Hematopoietic multipotent progenitor cell treated with erythropoietin and hydrocortisone succinate and interleukin-3 and kit ligand, for 17 days (in vitro differentiated cells): Measurements from ENCODE around the gene SELENOM.
"Not testable (repeated sequence)": the region's sequence is repeated elsewhere in the genome, so short reads cannot be mapped to it uniquely, and the experiment has no call there.

Experiments used
- DNase-seq: peaks from one replicate; pipeline ENCODE4 v3.0.0-alpha.2; 2015; ENCODE audit warnings: low spot score

Gene SELENOM

DNA sequence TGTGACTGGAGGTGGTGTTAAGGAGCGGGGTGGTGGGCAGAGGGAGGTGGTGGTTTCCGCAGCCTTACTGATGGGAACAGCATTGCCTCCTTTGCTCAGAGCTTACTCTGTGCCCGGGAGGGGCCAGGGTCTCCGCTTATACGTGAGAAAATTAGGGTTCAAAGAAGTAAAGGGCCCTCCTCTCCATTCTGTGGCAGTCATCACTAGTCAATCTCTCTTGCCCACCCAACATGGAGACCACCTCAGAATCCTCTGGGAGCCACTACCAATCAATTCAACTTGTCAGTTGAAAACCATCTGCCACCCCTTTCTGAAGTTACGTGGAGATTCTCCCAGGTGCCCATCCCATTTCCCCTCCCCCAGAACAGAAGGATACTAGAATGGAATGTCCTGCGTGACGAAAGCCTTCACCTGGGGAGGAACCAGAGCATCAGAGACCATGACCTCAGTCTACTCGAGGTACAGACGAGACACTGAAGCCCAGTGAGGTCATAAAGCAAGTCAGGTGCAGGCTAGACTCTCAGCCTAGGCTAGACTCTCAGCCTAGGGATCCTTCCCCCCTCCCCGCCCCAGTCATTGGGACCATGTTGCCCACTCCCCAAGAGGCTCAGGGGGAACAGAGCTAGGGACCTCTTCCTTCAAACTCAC is 2.0 kb downstream of the SELENOM start:
- DNase-seq: no peak

DNA sequence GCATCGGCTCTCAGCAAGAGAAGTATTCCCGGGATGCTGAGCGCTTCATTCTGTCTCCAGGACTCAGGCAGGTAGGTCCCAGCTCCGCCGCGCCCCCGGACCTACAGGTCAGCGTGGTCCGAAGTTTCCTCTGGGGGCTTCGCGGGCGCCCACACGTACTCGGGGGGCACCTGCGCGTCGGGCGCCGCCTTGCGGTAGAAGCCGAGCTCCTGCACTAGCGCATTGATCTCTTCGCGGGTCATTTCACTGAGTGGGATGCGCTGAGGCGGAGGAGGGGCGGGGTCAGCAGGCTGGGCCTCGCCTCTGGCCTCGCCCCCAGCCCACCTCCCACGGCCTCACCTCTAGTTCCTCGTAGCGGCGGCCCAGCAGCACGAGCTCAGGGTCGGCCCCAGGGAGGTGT is 2.5 kb downstream of the SELENOM start:
- DNase-seq: no peak

DNA sequence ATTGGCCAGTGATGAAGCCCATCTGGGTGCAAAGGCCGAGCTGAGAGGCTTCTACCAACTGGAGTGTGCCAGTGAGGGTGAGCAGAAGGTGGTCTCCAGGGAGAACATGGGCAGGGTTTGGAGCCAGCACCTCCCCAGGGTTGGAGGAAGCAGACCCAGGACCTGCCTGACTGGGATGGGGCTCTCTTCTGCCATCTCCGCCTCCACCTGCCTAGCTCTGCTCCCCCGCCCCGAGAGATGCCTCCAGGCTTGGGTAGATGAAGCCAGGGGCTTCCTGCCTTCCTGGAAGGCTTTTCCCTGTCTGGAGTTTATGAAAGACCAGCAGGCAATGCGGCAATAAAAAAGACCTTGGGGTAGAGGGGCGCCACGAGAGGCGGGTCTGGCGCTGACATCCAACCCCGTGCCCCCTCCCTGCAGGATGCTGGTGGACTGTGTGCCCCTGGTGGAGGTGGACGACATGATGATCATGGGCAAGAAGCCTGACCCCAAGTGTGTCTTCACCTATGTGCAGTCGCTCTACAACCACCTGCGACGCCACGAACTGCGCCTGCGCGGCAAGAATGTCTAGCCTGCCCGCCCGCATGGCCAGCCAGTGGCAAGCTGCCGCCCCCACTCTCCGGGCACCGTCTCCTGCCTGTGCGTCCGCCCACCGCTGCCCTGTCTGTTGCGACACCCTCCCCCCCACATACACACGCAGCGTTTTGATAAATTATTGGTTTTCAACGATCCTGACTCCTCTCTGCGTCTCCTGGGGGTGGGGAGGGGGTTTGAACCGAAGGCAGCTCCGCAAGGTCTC is 3.3 kb downstream of the SELENOM start:
- no peak for DNase-seq

DNA sequence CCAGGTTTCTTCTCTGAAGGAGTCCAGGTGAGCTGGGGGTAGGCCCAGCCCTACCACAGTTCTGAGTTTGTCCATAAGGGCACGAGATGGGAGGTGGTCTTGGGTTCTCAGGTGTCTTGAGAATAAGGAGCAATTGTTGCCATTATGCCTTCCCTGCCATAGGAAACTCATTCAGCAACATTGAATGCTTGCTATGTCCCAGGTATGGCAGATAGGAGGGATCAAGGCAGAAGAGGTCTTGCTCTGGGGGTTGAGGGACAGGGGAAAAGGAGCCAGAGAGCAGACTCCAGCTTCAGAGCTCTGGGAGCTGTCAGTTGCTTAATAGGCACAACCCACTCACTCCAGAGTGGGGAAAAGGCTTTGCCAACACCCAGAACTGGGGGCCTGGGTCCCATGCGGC is 4.3 kb downstream of the SELENOM start:
- DNase-seq: no peak

DNA sequence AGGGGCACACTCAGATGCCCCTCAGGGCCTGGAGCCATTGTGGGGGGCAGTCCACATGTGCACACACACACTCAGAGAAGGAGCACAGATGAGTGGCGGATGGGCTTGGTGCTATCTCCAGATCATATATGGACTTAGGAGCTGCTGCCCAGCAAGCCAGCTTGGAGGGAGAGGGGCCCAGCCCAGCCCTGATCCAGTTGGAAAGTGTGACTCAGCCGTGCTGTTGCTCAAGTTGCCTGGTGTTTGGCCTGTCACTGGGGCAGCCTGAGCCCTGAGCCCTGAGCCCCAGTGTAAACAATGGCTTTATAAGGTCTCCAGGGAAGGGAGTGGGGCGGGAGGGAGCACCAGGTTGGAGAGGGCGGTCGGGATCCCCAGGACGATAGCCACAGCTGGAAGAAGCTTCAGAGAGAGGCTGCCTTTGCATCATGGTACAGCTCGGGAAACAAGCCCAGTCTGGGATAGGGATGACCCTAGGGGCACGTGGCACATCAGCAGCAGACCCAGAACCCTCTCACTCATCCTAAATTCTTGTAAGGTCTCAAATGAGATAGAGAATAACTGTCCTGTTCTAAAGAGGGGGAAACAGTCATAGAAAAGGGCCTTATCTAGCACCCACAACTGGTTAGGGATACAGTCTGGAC is 4.8 kb downstream of the SELENOM start:
- no peak for DNase-seq

DNA sequence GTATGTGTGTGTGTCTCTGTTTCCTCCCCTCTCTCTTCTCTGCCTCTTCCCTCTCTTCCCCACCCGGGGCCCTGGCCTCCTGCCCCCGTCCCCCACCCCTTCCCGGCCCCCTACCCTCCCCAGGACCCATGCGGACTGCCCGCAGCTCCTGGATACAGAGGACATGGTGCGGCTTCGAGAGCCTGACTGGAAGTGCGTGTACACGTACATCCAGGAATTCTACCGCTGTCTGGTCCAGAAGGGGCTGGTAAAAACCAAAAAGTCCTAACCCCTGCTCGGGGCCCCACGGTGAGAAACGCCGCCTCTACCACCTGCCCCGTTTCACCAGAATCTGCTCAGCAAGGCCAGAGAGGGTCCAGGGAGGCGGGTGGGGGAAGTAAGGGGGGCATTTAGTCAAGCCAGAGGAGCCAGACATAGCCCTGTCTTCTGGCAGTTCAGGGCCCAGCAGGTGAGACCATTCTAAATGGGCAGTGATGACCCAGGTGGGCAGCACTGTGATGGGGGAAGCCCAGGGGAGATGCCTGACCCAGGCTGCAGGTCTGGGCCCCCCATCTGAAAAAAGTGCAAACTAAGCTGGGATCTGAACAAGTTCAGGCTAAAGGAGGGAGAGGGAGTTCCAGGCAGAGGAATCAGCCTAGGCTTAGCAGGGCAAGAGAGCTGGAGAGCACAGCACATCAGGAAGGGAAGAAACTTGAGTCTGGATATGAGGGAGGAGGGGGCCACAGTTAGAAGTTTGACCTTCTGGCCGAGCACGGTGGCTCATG is 6.4 kb downstream of the SELENOM start:
- no peak for DNase-seq

DNA sequence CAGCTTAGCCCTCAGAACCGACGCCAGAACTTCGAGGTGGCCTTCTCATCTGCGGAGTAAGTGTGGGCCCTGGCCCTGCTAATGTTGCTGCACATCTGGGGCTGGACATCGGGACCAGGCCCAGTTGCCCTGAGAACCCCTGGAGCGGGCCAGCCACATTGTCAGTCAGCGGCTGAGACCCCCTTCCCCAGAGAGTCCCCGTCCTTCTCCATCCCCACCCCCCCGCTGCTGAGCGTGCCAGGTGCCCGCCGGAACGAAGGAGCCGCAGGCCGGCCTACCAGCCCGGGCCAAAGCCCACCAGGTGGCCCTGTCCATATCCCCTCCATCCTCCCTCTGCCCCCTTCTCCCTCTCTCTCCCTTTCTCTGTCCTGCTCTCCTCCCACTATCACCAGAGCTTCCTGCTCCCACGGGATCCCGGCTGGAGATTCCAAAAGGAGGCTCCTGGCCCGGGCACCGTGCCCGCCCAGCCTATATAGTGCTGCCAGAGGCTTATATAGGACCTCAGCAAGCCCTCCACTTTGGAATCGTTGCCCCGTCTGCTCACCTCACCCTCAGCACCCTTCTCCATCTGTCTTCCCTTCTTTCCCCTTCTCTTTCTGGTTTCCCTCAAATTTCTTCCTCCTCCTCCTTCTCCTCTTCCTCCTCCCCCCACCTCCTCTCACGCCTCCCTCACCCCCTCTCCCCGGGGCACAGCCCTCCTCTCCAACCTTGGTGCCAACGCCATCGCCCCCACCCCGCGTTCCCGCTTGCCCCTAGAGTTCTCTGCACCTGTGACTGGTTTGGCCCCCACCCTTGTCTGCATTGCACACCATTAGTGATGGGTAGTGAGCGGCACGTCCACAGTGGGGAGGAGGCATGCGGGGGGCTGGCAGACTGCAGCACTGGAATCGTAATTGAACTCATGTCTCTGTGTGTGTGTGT is 7.3 kb downstream of the SELENOM start:
- no peak for DNase-seq

DNA sequence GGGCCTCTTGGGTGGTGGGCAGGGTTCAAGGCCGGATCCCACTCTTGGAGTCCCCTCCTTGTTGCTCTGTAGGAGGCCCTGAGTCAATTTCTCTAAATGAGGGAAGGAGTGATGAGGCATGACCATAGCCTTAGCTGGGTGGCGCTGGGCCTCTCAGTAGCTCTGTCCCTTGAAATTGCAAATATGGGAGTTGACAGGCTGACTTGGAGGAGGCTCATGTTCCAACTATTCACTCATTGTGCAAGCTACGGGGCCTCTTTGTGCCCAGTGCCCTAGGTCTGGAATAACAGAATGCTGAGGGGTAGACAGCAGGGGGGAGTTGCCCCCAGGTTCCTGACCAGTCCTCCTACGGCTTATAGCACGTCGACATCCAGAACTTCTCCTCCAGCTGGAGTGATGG is 8.0 kb downstream of the SELENOM start:
- DNase-seq: no peak

DNA sequence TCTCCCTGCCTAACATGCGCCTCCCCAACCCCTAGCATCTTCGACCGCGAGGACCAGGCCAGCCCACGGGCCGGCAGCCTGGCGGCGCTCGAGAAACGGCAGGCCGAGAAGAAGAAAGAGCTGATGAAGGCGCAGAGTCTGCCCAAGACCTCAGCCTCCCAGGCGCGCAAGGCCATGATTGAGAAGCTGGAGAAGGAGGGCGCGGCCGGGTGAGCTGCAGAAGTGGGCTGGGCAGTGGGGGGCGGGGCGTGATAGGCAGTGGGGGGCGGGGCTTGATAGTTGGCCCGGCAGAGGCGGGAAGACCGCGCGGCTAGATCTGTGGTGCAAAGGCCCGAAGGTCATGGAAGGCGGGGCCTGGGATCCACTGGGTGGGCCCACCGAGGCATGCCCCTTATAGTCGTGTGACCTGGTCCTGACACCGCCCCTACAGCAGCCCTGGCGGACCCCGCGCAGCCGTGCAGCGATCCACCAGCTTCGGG is 8.7 kb downstream of the SELENOM start:
- no peak for DNase-seq

DNA sequence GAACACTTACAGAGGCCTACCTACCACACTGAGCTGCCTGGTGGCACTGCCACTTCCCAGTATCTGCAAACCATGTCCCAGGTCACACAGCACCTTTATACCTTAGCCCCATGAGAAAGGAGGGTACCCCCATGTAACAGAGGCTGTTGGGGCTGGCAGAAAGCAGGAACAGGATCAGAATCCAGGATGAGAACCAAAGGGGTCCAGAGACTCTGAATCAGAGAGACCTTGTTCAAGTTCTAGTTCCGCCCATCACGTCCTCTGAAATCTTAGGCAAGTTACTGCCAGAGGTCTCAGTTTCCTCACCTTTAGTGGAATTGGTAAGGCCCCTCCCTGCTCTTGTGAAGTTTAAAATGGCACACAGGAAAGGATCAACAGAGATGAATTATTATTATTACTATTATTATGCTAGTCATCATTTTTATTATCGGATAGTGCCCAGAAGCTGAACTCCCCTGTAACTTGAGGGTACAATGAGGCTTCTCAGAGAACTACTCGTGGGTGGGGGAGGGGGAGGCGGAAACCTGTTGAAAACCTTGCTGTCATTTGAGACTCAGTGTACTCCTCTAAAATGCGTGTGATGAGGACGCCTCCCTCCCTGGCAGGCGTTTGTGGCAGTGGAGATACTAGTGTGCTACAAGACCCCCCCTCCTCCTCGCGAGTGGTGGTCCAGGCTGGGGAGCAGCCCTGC is 9.3 kb downstream of the SELENOM start:
- DNase-seq: no peak

DNA sequence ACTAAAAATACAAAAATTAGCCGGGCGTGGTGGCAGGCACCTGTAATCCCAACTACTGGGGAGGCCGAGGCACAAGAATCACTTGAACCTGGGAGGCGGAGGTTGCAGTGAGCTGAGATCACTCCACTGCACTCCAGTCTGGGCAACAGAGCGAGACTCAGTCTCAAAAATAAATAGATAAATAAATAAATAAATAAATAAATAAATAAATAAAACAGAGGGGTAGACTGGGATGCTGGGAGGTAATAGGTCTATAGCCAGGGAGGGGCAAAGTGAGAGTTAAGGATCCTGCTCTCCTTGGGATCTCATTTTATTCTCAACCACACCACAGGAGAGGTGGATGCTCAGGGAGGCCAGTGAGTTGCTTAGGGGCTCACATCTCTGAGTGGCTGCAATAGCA is 9.8 kb downstream of the SELENOM start:
- not testable (repeated sequence) for DNase-seq

DNA sequence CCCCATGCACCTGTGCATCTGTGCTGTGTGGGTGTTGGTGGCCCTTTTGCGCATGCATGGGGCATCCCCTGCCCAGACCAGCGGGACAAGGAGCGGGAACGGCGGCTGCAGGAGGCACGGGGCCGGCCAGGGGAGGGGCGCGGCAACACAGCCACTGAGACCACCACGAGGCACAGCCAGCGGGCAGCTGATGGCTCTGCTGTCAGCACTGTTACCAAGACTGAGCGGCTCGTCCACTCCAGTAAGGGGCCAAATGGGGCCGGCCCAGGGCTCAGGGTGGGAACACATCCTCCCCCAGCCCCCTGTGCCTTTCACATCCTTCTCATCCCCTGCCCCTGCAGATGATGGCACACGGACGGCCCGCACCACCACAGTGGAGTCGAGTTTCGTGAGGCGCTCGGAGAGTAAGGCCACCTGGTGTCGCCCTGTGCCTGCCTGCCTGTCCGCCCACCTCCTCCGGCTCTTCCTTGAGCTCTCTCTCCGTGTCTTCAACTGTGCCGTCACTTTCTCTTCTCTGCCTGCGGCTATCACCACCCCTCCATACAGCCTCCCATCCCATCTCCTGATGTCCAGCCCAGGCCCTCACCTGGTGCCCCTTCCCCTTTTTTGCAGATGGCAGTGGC is 10.6 kb downstream of the SELENOM start:
- no peak for DNase-seq

DNA sequence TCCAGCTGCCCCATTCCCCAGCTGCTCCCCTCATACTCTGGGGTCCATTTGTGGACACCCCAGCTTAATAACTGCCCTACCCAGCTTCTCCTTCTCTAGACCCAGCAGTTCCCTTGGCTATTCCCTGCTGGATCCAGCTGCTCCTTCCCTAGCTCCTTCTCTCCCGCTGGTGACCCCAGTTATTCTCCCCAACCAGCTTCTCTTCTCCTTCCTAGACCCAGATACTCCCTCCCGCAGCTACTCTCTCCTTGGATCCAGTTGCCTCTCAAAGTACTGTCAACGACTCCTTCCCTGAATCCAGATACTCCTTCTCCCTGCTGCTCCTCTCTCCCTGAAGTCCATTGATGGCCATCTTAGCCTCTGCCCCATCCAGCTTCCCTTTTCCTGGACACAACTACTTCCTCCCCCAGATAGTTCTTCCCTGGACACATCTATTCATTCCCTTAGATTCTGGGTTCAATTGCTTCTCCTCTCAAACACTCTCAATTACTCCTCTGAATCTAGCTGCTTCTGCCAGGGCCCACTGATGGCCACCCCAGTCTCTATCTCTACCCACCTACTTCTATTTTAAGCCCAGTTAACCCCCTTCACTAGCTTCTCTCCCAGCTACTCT is 11.6 kb downstream of the SELENOM start:
- DNase-seq: no peak

DNA sequence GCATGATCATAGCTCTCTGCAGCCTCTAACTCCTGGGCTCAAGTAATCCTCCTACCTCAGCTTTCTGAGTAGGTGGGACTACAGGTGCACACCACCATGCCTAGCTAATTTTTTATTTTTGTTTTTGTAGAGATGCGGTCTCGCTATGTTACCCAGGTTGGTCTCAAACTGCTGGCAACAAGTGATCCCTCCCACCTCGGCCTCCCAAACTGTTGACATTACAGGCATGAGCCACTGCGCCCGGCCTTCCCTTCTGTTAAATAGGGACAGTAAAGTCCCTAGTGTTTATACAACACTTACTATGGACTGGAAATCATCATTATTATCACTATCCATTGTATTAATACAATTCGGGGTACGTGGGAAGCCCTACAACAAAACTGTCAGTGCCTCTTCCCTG is 12.6 kb downstream of the SELENOM start:
- no peak for DNase-seq

DNA sequence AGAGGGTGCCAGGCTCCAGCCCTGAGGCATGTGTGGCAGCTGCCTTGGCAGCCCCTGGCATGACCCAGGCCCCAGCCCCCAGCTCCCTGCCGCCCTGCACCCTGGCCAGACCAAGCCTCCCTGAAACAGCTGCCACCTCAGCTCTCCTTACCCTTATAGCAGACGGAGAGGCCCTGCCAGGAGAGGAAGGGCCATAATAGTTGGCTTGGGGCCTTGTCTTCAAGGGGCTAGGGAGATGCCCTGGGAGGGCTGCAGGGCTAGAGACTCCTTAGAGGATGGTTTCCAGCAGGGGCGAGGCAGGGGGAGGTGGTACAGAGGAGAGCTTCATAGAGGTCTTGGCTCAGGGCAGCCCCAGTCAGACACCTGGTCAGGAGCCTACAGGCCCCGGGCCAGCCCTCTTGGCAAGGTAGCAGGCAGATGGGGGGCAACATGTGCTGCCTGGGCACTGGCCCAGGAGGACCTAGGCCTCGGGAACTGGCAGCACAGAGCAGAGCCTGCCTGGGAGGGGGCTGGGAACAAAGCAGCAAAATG is 13.3 kb downstream of the SELENOM start:
- DNase-seq: no peak

DNA sequence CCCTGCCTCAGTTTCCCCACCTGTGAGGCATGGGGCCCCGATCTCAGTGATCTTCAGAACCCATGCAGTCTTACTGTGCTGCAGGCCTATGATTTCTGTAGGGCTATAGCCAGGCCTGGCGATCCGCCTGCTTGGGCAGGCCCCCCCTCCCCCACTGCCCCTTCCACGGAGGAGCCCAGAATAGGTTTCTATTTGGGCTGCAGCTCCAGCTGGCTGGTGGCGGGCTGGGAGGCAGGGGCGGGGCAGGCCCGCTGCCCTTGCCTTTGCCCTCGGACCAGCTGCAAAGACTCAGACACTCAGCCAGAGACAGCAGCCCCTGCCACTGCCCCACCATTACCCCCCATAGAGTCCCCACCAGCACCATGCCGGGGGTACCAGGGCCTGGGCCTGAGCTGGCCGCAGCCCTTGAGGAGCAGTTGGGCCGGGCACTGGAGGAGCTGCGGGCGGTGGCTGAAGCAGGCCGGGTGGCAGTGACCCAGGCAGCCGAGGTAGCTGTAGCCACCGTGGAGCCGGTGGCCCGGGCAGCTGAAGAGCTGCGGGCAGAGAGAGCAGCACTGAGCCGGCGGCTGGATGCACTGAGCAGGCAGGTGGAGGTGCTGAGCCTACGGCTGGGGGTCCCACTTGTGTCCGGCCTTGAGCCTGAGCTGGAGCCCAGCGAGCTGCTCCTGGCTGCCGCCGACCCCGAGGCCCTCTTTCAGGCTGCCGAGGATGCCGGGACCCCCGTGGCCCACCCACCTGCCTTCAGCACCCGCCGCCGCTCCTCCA is 14.1 kb downstream of the SELENOM start:
- no peak for DNase-seq

DNA sequence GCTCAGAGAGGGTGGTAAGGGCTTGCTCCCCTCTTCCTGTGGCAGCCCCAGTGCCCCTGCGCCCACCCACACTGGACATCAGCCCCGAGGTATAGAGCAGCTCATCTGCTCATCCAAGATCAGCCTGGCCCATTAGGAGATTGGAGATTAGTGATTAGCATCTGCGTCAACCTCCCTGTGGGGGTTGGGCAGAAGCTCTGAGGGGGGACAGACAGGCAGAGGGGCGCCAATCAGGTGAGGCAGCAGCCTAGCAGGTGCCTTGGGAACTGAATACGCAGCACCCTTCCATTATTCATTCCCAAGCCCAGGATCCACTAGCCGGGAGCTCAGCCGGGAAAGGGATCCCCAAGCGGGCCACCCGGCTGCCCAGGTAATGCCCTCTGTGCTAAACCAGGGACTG is 15.2 kb downstream of the SELENOM start:
- DNase-seq: no peak

DNA sequence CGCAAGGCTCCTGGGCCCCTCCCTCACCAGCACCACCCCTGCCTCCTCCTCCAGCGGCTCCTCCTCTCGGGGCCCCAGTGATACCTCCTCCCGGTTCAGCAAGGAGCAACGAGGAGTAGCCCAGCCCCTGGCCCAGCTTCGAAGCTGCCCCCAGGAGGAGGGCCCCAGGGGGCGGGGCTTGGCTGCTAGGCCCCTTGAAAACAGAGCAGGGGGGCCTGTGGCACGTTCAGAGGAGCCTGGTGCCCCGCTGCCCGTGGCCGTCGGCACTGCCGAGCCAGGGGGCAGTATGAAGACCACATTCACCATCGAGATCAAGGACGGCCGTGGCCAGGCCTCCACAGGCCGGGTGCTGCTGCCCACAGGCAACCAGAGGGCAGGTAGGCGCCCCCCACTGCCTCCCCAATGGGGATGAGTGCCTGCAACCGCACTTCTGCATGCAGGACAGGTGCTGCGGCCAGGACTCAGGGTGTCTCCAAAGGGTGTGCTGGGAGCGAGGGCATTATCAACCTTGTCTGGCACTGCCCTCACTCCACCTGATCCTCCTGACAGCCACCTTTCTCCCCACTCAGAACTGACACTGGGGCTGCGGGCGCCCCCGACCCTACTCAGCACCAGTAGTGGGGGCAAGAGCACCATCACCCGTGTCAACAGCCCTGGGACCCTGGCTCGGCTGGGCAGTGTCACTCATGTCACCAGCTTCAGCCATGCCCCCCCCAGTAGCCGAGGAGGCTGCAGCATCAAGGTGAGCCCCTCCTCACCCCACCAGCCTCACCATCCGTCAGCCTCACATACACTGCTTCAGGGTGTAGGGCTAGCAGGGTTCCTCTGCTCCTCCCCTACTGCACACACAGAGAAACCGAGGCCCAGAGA is 16.0 kb downstream of the SELENOM start:
- no peak for DNase-seq
